Neural progenitor cell (in vitro differentiated cells): Measurements from ENCODE around the gene PCNT. TPM values are rescaled to one million over a fixed set of nuclear protein-coding genes. Genes with fewer than 3 reads are reported as not detected.

Source experiments
- DNase-seq: peaks from one replicate; pipeline ENCODE4 v3.0.0-alpha.2; 2016; ENCODE audit warnings: low spot score
- H2AFZ ChIP-seq: fragments of 200-600 bp; sonication (generic); replicated peaks from 2 replicates; pipeline ENCODE4 v1.6.1; 2016; ENCODE audit warnings: antibody characterized with exemption
- H3F3A ChIP-seq: fragments of 200-600 bp; sonication (generic); 2 replicates; pipeline ENCODE4 v1.6.1; 2016; ENCODE audit warnings: antibody characterized with exemption, low read depth
- H3K27ac ChIP-seq: fragments of 200-600 bp; sonication (generic); 2 replicates; pipeline ENCODE4 v1.5.1; 2016; ENCODE audit warnings: mild to moderate bottlenecking
- H3K27me3 ChIP-seq: fragments of 200-600 bp; sonication (generic); 2 replicates; pipeline ENCODE4 v1.6.1; 2016; ENCODE audit warnings: mild to moderate bottlenecking, moderate library complexity
- H3K36me3 ChIP-seq: fragments of 200-600 bp; sonication (generic); 2 replicates; pipeline ENCODE4 v1.5.1; 2016
- H3K4me1 ChIP-seq: fragments of 200-600 bp; sonication (generic); 2 replicates; pipeline ENCODE4 v1.6.1; 2016; ENCODE audit warnings: mixed run types
- H3K4me2 ChIP-seq: fragments of 200-600 bp; sonication (generic); 2 replicates; pipeline ENCODE4 v1.6.1; 2016
- H3K4me3 ChIP-seq: fragments of 200-600 bp; sonication (generic); 2 replicates; pipeline ENCODE4 v1.5.1; 2016
- H3K79me2 ChIP-seq: fragments of 200-600 bp; sonication (generic); 2 replicates; pipeline ENCODE4 v1.6.1; 2016; ENCODE audit warnings: low read depth
- H3K9ac ChIP-seq: fragments of 200-600 bp; sonication (generic); 2 replicates; pipeline ENCODE4 v1.6.1; 2016
- H3K9me3 ChIP-seq: fragments of 200-600 bp; sonication (generic); 2 replicates; pipeline ENCODE4 v1.5.1; 2016; ENCODE audit warnings: low read depth
- H4K20me1 ChIP-seq: fragments of 200-600 bp; sonication (generic); 2 replicates; pipeline ENCODE4 v1.6.1; 2016; ENCODE audit warnings: low read depth
- H3K27ac Mint-ChIP-seq: 3 replicates; pipeline ENCODE4 v1.8.0; 2021; ENCODE audit warnings: mixed read lengths
- H3K27me3 Mint-ChIP-seq: 2 replicates; pipeline ENCODE4 v1.8.0; 2022; ENCODE audit warnings: low read depth, mild to moderate bottlenecking, inconsistent platforms, moderate library complexity, mixed read lengths; ENCODE audit not compliant: insufficient read depth
- H3K36me3 Mint-ChIP-seq: 3 replicates; pipeline ENCODE4 v1.8.0; 2021; ENCODE audit warnings: mixed read lengths
- H3K4me1 Mint-ChIP-seq: 3 replicates; pipeline ENCODE4 v1.8.0; 2021; ENCODE audit warnings: mixed read lengths
- H3K4me3 Mint-ChIP-seq: 3 replicates; pipeline ENCODE4 v1.8.0; 2021; ENCODE audit warnings: mild to moderate bottlenecking, moderate library complexity, mixed read lengths
- H3K9me3 Mint-ChIP-seq: 3 replicates; pipeline ENCODE4 v1.8.0; 2020; ENCODE audit warnings: mixed read lengths
- CTCF ChIP-seq: fragments of 200-600 bp; sonication (generic); IDR thresholded peaks from 2 replicates; pipeline ENCODE4 v1.5.1; 2017; ENCODE audit warnings: antibody characterized with exemption, mild to moderate bottlenecking
- EZH2 ChIP-seq: fragments of 200-600 bp; sonication (generic); IDR thresholded peaks from 2 replicates; pipeline ENCODE4 v1.6.1; 2017; ENCODE audit warnings: antibody characterized with exemption, mild to moderate bottlenecking, moderate library complexity
- EZH2phosphoT487 ChIP-seq: fragments of 200-600 bp; sonication (generic); IDR thresholded peaks from 2 replicates; pipeline ENCODE4 v1.6.1; 2017; ENCODE audit warnings: antibody characterized with exemption
- total RNA-seq: library from RNA; depleted of rRNA; stranded (reverse); fragments of >200 nt; gene quantifications from 2 replicates; pipeline ENCODE4 v1.2.3, GENCODE V29; 2015; ENCODE audit warnings: low replicate concordance

Gene PCNT
- total RNA-seq, 1 donor from 2014 or later = 42.0 TPM

DNA sequence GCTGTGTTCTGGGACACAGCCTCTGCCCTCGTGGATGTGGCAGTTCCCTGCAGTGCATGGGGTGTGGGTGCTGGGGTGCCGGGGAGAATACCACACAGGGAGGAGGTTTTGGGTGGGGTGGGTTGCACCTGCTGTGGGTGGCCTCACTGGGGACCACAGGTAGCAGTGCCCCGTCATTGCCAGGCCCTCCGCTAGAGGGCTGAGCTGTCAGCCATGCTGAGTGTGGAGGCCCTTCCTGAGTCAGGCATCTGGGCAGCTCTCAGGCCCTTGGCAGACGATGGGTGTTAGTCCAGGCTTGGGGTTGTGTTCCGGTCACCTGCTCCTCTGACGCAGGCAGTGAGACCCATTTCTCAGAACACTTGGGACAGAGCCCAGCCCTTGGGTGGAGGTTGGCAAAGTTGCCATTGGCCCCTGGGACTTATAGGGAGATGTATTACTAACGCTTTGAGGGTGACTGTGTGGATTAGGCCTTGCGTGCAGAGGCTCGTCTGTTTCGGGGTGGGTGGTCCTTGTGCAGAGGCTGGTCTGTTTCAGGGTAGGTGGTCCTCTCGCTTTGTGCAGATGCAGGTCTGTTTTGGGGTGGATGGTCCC is 23.9 kb downstream of the PCNT start:
- no peak for DNase-seq
- H3K36me3 ChIP-seq = no peaks in the 10 kb centered on the region
- peaks cover 20% of the 10 kb centered on the region for H3K36me3 Mint-ChIP-seq

GRCh38 chr21:46349134-46349760 is 25.3 kb downstream of the PCNT start:
- Histone ChIP-seq H3K4me3 (no peak overlapping the region), H3F3A (no peaks in the 10 kb centered on the region), H3K9me3 (no peaks in the 10 kb centered on the region), H4K20me1 (no peaks in the 10 kb centered on the region), H3K27me3 (no peaks in the 10 kb centered on the region), H3K4me1 (no peaks in the 10 kb centered on the region), H3K4me2 (no peak overlapping the region), H3K27ac (no peak overlapping the region), H2AFZ (no peak overlapping the region), H3K79me2 (peaks cover 4% of the 10 kb centered on the region), H3K9ac (no peak overlapping the region), H3K36me3 (no peaks in the 10 kb centered on the region)
- no peaks in the 10 kb centered on the region for H3K9me3 Mint-ChIP-seq
- H3K27ac Mint-ChIP-seq = no peak overlapping the region
- TF ChIP-seq CTCF (no peak), EZH2phosphoT487 (no peak), EZH2 (no peak)
- H3K36me3 Mint-ChIP-seq = peaks cover 20% of the 10 kb centered on the region
- H3K27me3 Mint-ChIP-seq = peaks cover 2% of the 10 kb centered on the region
- DNase-seq = no peak
- no peaks in the 10 kb centered on the region for H3K4me1 Mint-ChIP-seq
- no peak overlapping the region for H3K4me3 Mint-ChIP-seq

More for the DNA sequence above, 23.9 kb downstream of the PCNT start:
- Histone ChIP-seq H3K4me3 (no peak overlapping the region), H3K9me3 (no peaks in the 10 kb centered on the region), H3K4me2 (no peak overlapping the region), H3K27me3 (no peaks in the 10 kb centered on the region), H2AFZ (no peak overlapping the region), H3K27ac (no peak overlapping the region), H3K9ac (no peak overlapping the region), H3K4me1 (no peaks in the 10 kb centered on the region), H3F3A (no peaks in the 10 kb centered on the region), H4K20me1 (no peaks in the 10 kb centered on the region), H3K79me2 (peaks cover 17% of the 10 kb centered on the region)
- Mint-ChIP-seq H3K27me3 (peaks cover 2% of the 10 kb centered on the region), H3K27ac (no peak overlapping the region), H3K4me3 (no peak overlapping the region), H3K9me3 (no peaks in the 10 kb centered on the region), H3K4me1 (no peaks in the 10 kb centered on the region)
- TF ChIP-seq EZH2 (no peak), CTCF (peak; percentile 9)

GRCh38 chr21:46350571-46350970 is 26.6 kb downstream of the PCNT start:
- no peak overlapping the region for H3K4me3 ChIP-seq
- no peaks in the 10 kb centered on the region for H3K27me3 ChIP-seq
- peaks cover 2% of the 10 kb centered on the region for H3K27me3 Mint-ChIP-seq
- H2AFZ ChIP-seq = no peak overlapping the region
- H3K9me3 ChIP-seq = no peaks in the 10 kb centered on the region
- H3K27ac ChIP-seq = no peak overlapping the region
- no peaks in the 10 kb centered on the region for H3K36me3 ChIP-seq
- H3K4me1 Mint-ChIP-seq = no peaks in the 10 kb centered on the region
- H3K9ac ChIP-seq = no peak overlapping the region
- H3K4me3 Mint-ChIP-seq = no peak overlapping the region
- H3K4me1 ChIP-seq = no peaks in the 10 kb centered on the region
- H3K27ac Mint-ChIP-seq = no peak overlapping the region
- H3K36me3 Mint-ChIP-seq = peaks cover 21% of the 10 kb centered on the region
- no peaks in the 10 kb centered on the region for H3F3A ChIP-seq
- no peaks in the 10 kb centered on the region for H4K20me1 ChIP-seq
- no peak for DNase-seq
- H3K4me2 ChIP-seq = no peak overlapping the region
- TF ChIP-seq EZH2phosphoT487 = no peak
- no peak for TF ChIP-seq EZH2
- TF ChIP-seq CTCF = no peak
- H3K79me2 ChIP-seq = no peaks in the 10 kb centered on the region
- H3K9me3 Mint-ChIP-seq = no peaks in the 10 kb centered on the region
